ENCODE results near the gene SFMBT2.

DNA sequence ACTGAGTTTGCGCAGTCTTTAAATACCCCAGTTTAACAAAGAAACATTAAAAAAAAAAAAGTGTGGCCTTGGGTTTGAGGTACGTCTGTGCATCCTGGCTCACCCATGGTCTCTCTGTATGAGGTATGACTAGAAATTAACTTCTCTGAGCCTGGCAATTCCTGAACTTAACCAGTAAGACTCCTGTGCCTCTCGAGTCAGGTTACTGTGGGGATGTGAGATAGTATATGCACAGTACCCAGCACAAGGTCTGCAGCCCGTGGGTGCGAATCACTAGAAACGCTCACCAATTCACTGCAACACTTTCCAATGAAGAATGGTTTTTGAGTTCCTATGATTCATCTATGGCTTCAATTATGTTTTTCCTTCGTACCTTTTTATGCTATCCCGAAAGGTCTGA is 149.9 kb downstream of the SFMBT2 start:
- TF ChIP-seq E4F1 (IDR thresholded peaks at IDR 0.05; ENCODE audit: borderline replicate concordance, partially characterized antibody): no peak
- no peak for TF ChIP-seq SMC3 (IDR thresholded peaks at IDR 0.05; ENCODE audit: borderline replicate concordance, low read length)
- TF ChIP-seq POLR2AphosphoS5 (IDR thresholded peaks at IDR 0.05; ENCODE audit: low read length): no peak
- TF ChIP-seq, protein P1, sequence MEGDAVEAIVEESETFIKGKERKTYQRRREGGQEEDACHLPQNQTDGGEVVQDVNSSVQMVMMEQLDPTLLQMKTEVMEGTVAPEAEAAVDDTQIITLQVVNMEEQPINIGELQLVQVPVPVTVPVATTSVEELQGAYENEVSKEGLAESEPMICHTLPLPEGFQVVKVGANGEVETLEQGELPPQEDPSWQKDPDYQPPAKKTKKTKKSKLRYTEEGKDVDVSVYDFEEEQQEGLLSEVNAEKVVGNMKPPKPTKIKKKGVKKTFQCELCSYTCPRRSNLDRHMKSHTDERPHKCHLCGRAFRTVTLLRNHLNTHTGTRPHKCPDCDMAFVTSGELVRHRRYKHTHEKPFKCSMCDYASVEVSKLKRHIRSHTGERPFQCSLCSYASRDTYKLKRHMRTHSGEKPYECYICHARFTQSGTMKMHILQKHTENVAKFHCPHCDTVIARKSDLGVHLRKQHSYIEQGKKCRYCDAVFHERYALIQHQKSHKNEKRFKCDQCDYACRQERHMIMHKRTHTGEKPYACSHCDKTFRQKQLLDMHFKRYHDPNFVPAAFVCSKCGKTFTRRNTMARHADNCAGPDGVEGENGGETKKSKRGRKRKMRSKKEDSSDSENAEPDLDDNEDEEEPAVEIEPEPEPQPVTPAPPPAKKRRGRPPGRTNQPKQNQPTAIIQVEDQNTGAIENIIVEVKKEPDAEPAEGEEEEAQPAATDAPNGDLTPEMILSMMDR (IDR thresholded peaks at IDR 0.05 in 2 of 3, conservative IDR thresholded peaks at IDR 0.05 in 1 of 3; ENCODE audit: control insufficient read depth in 2 of 3, extremely low read depth in 1 of 3, insufficient read depth in 1 of 3, low read depth in 3 of 3, low read length in 3 of 3): no peak
- no peak for TF ChIP-seq EP300 (IDR thresholded peaks at IDR 0.05; ENCODE audit: borderline replicate concordance in 1 of 2, control insufficient read depth in 1 of 2, low read depth in 2 of 2, low read length in 2 of 2)
- TF ChIP-seq, protein P2, sequence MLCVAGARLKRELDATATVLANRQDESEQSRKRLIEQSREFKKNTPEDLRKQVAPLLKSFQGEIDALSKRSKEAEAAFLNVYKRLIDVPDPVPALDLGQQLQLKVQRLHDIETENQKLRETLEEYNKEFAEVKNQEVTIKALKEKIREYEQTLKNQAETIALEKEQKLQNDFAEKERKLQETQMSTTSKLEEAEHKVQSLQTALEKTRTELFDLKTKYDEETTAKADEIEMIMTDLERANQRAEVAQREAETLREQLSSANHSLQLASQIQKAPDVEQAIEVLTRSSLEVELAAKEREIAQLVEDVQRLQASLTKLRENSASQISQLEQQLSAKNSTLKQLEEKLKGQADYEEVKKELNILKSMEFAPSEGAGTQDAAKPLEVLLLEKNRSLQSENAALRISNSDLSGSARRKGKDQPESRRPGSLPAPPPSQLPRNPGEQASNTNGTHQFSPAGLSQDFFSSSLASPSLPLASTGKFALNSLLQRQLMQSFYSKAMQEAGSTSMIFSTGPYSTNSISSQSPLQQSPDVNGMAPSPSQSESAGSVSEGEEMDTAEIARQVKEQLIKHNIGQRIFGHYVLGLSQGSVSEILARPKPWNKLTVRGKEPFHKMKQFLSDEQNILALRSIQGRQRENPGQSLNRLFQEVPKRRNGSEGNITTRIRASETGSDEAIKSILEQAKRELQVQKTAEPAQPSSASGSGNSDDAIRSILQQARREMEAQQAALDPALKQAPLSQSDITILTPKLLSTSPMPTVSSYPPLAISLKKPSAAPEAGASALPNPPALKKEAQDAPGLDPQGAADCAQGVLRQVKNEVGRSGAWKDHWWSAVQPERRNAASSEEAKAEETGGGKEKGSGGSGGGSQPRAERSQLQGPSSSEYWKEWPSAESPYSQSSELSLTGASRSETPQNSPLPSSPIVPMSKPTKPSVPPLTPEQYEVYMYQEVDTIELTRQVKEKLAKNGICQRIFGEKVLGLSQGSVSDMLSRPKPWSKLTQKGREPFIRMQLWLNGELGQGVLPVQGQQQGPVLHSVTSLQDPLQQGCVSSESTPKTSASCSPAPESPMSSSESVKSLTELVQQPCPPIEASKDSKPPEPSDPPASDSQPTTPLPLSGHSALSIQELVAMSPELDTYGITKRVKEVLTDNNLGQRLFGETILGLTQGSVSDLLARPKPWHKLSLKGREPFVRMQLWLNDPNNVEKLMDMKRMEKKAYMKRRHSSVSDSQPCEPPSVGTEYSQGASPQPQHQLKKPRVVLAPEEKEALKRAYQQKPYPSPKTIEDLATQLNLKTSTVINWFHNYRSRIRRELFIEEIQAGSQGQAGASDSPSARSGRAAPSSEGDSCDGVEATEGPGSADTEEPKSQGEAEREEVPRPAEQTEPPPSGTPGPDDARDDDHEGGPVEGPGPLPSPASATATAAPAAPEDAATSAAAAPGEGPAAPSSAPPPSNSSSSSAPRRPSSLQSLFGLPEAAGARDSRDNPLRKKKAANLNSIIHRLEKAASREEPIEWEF (IDR thresholded peaks at IDR 0.05; ENCODE audit: insufficient replicate concordance, low read depth, low read length): no peak
- TF ChIP-seq EZH2 (IDR thresholded peaks at IDR 0.05; ENCODE audit: borderline replicate concordance, control insufficient read depth, low read depth, low read length): no peak
- no peak for TF ChIP-seq HDAC2 (IDR thresholded peaks at IDR 0.05)
- TF ChIP-seq FOXM1 (IDR thresholded peaks at IDR 0.05; ENCODE audit: low read depth, low read length): no peak
- TF ChIP-seq ZZZ3 (IDR thresholded peaks at IDR 0.05; ENCODE audit: control insufficient read depth, insufficient read length, low read depth): no peak
